ENCODE data around the gene GATA6.

GATA6 gene

DNA sequence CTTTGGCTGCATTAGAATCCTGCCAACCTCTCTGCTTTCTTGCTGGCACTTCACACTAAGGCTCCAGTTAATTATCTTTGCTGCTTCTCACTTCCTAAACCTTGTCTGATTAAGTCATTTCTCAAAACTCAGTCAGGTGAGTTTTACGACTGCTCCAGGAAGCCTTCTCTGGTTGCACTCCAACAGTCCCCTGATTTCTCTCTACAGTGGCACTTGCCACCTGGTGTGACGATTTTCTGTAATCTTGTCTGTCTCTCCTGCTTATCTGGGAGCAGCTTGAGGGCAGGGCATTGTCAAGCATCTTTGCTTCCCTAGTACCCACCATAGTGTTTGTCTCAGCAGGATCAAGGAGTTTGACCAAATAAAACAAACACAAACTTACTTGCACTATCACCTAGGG, 10.4 kb upstream of the GATA6 start:
- TF ChIP-seq ZNF274 (IDR thresholded peaks at IDR 0.05; ENCODE audit: low read depth, low read length): no peak
- H3K4me3 ChIP-seq (ENCODE audit: low read length): no peak overlapping the region

DNA sequence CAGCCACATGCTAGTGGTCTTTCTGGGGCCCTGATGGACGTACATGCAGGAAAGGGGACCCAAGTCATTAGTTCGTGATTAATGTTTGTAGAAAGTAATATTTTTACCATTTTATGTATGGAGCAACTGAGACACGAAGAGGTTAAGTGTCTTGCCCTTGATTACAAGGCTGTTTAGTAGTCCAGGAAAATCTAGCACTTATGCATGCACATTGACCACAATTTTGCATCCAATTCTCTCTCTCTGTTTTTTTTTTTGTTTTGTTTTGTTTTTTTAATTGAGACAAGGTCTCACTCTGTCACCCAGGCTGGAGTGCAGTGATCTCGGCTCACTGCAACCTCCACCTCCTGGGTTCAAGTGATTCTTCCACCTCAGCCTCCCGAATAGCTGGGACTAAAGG, 8.3 kb upstream of the GATA6 start:
- no peak for TF ChIP-seq ZNF274 (IDR thresholded peaks at IDR 0.05; ENCODE audit: low read depth, low read length)
- no peak overlapping the region for H3K4me3 ChIP-seq (ENCODE audit: low read length)

DNA sequence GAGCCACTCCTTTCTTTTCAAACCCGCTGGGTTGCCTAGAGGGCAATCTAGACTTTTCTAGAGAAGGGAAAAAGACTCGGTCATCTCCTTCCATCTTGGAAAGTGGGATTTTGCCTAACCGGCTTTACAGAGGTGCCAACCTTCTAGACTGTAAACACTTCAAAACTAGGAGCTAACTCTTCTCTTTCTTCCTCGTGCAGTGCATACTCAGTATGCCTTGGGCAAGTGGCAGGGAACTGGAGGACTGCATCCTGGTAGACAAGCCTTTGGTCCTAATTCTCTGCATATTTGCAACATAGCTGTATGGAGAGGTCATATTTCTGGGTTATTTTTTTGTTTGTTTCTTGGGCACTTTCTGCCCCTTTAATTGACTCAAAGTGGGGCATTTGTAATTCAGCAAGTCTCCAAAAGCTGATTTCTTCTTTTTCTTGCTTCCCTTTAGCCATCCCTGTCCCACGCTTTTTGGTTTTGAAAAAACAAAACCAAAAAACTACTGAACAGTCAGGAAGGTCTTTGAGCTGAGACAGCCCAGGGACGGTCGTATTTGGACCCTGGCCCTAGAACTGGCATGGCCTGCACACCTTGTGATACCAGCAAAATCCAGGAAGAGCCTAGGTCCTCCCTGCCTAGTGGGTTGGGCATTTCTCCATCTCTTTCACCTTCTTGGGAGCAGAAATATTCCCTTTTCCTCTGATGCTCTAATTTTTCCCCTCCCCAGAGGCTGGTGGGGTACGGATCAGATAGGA, 5.8 kb upstream of the GATA6 start:
- no peak overlapping the region for H3K4me3 ChIP-seq (ENCODE audit: low read length)
- no peak for TF ChIP-seq ZNF274 (IDR thresholded peaks at IDR 0.05; ENCODE audit: low read depth, low read length)

DNA sequence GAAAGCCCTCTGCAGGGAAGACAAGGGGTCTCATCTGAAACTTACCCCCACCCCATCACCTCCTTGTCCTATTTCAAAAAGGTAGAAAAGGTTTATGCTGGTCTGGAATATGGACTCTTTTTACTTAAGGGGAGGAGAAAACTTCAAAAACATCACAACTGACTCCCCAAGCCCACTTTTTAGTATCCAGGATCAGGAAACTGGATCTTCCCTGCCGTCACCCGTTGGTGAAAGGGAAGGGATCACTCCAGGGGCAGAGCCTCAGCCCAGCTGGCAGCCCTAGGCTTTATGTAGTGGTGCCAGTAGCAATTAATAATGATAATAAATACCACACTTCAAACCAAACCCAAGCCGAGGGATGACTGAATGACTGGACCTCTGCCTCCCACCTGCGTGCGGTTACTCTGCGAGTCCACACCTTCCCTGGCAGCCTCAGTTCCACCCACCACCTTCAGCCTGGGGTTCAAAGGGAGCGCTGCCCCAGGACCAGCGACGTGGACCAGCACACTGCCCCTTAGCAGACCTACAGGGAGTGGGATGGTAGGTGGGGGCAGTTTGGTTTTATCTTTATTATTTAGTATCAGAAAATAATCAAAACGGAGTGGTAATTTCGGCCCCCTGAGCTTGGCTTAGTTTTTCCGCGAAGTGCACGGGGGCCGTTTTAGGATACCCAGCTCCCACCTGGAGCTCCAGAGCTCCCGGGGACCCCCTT, 4.9 kb upstream of the GATA6 start:
- H3K4me3 ChIP-seq (ENCODE audit: low read length): no peak overlapping the region
- no peak for TF ChIP-seq ZNF274 (IDR thresholded peaks at IDR 0.05; ENCODE audit: low read depth, low read length)

DNA sequence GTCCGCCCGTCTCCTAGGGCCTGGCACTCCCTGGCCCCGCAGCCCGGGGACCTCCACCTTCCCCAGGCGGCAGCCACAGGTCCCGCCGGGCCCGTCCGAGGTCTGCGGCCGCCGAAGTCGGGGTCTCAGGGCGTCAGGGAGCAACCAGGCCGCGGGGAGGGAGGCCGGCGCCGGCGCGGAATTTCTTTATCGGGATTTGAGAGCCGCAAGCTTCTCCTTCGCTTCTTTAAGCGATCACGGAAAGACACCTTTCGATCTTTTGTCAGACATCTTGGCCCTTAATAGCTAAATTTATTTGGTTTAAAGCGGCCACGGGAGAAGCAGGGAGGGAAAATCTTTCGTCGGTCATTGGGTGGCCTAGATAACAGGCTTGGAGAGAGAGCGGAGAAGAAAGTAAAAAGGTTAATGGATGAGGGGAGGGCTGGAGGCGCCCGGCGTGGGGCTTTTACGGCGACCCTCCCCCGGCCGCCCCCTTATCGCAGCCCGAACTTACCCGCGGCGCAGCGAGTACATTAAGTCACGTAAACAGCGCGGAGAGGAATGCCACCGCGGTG, 4.3 kb upstream of the GATA6 start:
- TF ChIP-seq ZNF274 (IDR thresholded peaks at IDR 0.05; ENCODE audit: low read depth, low read length): no peak
- H3K4me3 ChIP-seq (ENCODE audit: low read length): no peak overlapping the region

DNA sequence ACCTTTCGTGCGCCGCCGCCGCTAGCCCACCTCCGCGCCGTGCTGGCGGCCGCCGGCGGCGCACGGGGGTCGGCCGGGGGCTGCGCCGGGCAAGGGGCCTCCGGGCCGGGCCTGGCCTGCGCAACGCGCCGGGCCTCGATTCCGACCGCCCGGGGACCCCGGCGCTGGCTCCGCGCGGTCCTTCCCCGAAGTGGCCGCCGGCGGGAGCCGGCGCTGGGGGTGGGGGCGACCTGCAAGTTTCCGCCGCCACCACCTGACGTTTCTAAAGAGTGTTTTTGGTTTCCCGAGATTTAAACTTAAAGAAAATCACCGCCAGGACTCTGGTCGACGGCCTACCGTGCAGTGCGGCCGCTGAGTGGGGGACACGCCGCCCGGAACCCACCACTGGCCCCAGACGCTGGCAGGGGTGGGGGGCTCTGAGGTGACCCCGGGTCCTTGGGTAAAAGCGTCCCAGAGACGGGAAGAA, 3.8 kb upstream of the GATA6 start:
- no peak overlapping the region for H3K4me3 ChIP-seq (ENCODE audit: low read length)
- TF ChIP-seq ZNF274 (IDR thresholded peaks at IDR 0.05; ENCODE audit: low read depth, low read length): no peak

DNA sequence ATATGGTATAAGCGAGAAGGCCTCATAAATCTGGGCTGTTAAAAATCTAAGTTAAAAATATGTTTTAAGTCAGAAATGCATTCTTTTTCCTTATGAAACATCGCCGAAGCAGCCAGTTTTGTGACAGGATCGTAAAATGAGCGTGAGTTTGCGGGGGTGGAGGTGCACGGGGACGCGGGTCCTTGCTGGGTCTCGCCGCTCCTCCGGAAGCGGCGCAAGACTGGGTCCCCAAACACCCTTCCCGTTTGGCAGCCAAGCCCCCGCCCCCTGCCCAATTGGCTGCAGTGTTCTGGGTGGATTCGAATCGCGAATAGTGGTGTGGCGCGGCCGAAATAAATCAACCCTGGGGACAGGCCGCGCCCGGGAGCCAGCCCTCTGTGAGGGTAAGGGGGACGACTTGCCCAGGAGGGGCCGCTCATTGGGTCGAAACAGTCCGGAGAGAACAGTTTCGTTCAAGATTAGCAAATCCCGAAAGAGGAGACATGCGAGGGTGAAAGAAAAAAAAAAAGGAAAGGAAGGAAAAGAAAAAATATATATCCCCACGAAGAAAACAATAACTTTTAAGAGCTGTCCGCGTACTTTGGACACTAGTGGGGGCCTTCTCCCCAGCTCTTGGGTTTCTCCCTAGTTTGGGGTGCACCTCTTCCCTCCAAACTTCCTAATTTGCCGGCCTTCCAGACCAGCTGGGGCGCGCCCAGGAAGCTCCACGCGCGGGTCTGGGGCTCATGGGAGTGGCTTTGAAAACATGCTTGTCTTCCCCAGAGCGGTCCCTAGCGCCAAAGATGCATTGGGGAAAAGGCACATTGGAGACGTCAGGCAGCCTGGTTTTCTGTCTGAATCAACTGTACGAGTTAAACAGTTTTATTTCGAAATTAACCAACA, 3.1 kb upstream of the GATA6 start:
- no peak overlapping the region for H3K4me3 ChIP-seq (ENCODE audit: low read length)
- no peak for TF ChIP-seq ZNF274 (IDR thresholded peaks at IDR 0.05; ENCODE audit: low read depth, low read length)

DNA sequence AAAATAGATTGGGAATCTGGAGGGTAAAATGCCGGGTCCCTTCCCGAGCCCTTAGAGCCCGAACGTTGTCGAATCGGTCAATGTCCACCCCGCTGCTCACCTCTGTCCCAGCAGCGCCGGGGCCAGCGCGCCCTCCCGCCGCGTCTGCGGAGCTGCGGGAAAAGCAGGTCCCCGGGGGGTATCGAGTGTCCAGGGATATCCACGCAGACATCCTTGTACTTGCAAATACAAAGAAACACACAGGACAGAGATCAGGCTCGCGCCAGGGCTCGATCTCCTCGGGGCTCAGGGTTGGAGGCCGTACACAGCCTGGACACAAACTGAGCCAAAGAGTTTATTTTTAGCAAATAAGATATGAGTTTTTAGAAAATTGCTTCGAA, 2.3 kb upstream of the GATA6 start:
- TF ChIP-seq ZNF274 (IDR thresholded peaks at IDR 0.05; ENCODE audit: low read depth, low read length): no peak
- no peak overlapping the region for H3K4me3 ChIP-seq (ENCODE audit: low read length)

DNA sequence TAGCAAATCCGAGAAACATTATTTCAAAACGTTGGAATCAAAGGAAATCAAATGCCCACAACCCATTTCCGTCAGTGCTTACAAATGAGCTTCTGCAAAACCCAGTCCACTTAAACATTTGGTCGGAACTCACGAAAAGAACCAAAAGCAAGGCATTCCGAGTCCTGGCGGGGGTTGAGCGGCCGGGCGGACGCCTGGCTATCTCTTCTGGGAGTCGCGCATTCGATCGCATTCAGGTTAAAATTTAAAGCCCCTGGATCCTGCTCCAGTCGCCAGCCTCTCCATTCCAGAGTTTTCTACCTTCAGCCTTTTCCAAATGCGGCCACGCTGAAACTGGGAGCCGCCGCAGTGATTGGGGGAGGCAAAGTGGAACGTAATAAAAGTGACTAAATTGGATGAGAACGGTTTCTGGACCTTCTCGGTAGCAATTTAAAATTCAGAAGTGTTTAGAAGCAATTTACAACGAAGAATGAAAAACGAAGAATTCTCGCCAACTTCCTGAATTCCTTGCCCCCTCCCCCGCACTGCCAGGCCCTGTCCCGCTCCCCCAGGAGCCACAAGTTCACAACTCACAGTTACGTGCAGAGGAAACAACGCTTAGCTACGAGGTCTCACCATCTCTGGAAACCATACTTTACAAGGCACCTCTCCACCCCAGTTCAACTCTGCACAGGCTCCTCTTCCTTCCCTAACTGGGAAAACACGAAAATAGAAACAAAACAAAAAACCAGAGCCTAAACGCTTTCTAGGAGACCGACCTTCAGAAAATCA, 1.7 kb upstream of the GATA6 start:
- H3K4me3 ChIP-seq (ENCODE audit: low read length): no peak overlapping the region
- no peak for TF ChIP-seq ZNF274 (IDR thresholded peaks at IDR 0.05; ENCODE audit: low read depth, low read length)

DNA sequence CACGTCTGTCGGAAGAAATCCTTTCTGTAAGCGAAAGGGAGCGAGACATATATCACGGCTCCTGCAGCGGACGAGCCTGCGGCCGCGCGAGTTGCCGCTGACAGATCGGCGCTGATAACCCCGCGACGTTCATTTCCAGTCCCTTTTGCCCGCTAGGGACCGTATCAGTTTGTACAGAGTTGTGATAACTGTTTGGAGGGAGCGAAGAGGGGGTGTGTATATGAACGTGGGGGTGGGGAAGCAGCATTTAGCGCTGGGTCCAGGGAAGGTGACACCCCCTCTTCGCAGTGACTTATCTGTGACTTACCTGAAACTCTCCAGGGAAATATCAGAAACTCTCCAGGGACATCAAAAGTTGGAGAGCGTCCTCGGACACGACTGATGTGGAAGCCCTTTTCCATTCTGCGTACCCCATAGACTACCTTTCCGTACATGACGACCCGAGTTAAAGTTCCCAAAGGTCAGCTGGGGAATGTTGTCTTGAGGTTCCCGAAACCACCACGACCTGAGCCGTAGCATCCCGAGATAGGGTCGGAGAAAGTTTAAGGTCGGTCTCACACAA, 948 bp upstream of the GATA6 start:
- TF ChIP-seq ZNF274 (IDR thresholded peaks at IDR 0.05; ENCODE audit: low read depth, low read length): no peak
- no peak overlapping the region; the same call in 1 of the 2 replicates for H3K4me3 ChIP-seq (ENCODE audit: low read length)

DNA sequence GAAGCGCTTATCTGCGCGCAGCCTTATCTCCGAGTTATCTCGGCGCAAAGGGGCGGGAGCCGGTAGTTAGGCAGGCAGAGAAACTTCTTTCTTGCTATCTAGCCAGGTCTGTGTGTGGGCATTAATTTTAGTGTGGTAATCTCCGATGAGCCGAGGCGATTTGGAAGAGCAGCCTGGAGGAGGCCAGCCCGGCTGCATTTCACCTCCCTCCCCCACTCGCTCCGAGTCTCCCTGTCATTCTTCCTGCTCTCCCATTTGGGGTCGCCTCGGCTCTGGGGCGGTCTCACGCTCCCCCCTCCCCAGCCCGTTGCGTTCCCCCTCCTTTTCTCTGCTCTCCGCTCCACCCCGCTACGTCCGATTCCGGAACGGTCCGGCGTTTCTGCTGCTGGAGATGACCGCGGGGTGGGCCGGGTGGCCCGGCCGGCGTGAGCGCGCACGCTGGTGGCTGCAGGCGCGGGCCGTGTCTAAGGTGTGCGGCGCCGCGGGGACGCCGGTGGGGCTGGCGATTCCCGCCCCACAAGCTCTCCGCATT, 566 bp downstream of the GATA6 start:
- no peak for TF ChIP-seq ZNF274 (IDR thresholded peaks at IDR 0.05; ENCODE audit: low read depth, low read length)
- H3K4me3 ChIP-seq (ENCODE audit: low read length): peak overlapping the region; percentile 56

DNA sequence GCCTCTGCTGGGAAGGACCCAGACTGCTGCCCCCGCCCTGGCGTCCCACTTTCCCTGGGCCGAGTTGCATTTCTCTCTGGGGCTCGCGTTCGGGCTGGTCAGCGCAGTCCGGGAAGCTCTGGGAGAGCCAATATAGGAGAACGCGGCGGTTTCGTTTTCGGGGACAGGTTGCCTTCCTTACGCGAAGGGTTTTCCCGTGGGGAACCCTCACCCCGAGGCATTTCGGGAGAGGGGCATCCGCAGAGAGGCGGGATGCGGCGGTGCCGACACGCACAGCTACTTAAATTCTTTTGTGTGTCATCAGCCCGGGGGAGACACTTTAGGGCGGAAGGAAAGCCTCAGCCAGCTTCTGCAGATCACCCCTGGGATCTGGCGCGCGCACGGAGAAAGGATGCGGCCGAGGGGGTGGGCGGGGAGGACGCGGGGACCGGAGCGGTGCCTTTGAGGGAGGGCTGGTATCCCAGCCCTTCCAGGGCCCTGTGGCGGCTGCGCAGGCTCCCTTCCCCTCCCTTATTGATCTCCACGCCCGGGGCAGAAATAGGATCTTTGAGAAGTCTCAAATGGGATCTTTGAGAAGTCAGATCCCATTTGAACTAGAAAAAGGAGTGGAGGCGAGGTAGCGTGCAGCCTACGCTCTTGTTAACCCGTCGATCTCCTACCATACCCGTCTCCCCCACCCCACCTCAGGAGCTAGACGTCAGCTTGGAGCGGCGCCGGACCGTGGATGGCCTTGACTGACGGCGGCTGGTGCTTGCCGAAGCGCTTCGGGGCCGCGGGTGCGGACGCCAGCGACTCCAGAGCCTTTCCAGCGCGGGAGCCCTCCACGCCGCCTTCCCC, 1.2 kb downstream of the GATA6 start:
- no peak for TF ChIP-seq ZNF274 (IDR thresholded peaks at IDR 0.05; ENCODE audit: low read depth, low read length)
- peak overlapping the region; percentile 56 for H3K4me3 ChIP-seq (ENCODE audit: low read length)
